OCI-LY7 (cell line): ENCODE data around the gene GLIS1. TPM values are rescaled to one million over a fixed set of nuclear protein-coding genes. Genes with fewer than 3 reads are reported as not detected.

Source experiments
- BruUV-seq: library from RNA; stranded (reverse); fragments of 400-500 nt; replicated peaks from 2 replicates; lab custom pipeline; 2021; lab: Mats Ljungman, UMichigan
- CTCF ChIA-PET: fragments of 300-600 bp; sonication (Branson Sonifier 250); formaldehyde crosslinking; loops from one replicate; lab custom pipeline; 2022; ENCODE audit warnings: antibody characterized with exemption; ENCODE audit not compliant: unreplicated experiment; lab: Charles Lee
- POLR2A ChIA-PET: fragments of 300-600 bp; sonication (Branson Sonifier 250); formaldehyde crosslinking; loops from one replicate; lab custom pipeline; 2022; ENCODE audit warnings: antibody characterized with exemption; lab: Charles Lee
- DNase-seq: peaks from one replicate; pipeline ENCODE4 v3.0.0-alpha.2; 2015; ENCODE audit warnings: low spot score
- H2AFZ ChIP-seq: fragments of 200-600 bp; sonication (generic), shearing (Covaris generic); 2 replicates; pipeline ENCODE4 v1.6.1; 2014; ENCODE audit warnings: mild to moderate bottlenecking, antibody characterized with exemption, low read length, moderate library complexity
- H3K27ac ChIP-seq: fragments of 200-600 bp; sonication (generic); 2 replicates; pipeline ENCODE4 v1.5.1; 2014; ENCODE audit warnings: mixed run types, low read depth, mild to moderate bottlenecking, moderate library complexity, low read length, inconsistent platforms; ENCODE audit not compliant: poor library complexity, severe bottlenecking
- H3K36me3 ChIP-seq: fragments of 200-600 bp; sonication (generic); 2 replicates; pipeline ENCODE4 v1.6.1; 2014; ENCODE audit warnings: mild to moderate bottlenecking, antibody characterized with exemption, low read length, moderate library complexity, mixed read lengths; ENCODE audit not compliant: insufficient read depth
- H3K4me1 ChIP-seq: fragments of 200-600 bp; sonication (generic); 2 replicates; pipeline ENCODE4 v1.5.1; 2014; ENCODE audit warnings: mild to moderate bottlenecking, low read length; ENCODE audit not compliant: insufficient read depth, poor library complexity, severe bottlenecking
- H3K4me2 ChIP-seq: fragments of 200-600 bp; sonication (generic); 2 replicates; pipeline ENCODE4 v1.6.1; 2014; ENCODE audit warnings: mild to moderate bottlenecking, low read length
- H3K4me3 ChIP-seq: fragments of 200-600 bp; sonication (generic); 2 replicates; pipeline ENCODE4 v1.5.1; 2014; ENCODE audit warnings: mild to moderate bottlenecking, low read depth, low read length; ENCODE audit not compliant: poor library complexity, severe bottlenecking
- H3K79me2 ChIP-seq: fragments of 200-600 bp; sonication (generic); 2 replicates; pipeline ENCODE4 v1.6.1; 2016; ENCODE audit warnings: low read depth, mild to moderate bottlenecking, low read length, moderate library complexity, mixed read lengths; ENCODE audit not compliant: insufficient read depth
- H3K9me2 ChIP-seq: fragments of 200-600 bp; sonication (generic); 2 replicates; pipeline ENCODE4 v1.6.1; 2016; ENCODE audit warnings: mild to moderate bottlenecking, low read length, mixed read lengths; ENCODE audit not compliant: insufficient read depth
- H3K9me3 ChIP-seq: fragments of 200-600 bp; sonication (generic); 2 replicates; pipeline ENCODE4 v1.6.1; 2014; ENCODE audit warnings: mild to moderate bottlenecking, mixed run types, low read length, mixed read lengths
- H4K20me1 ChIP-seq: fragments of 200-600 bp; sonication (generic); 2 replicates; pipeline ENCODE4 v1.6.1; 2014; ENCODE audit warnings: mild to moderate bottlenecking, antibody characterized with exemption, low read length, moderate library complexity, mixed read lengths; ENCODE audit not compliant: insufficient read depth
- CTCF ChIP-seq: fragments of 200-600 bp; sonication (generic); conservative IDR thresholded peaks from 2 replicates; pipeline ENCODE4 v1.5.1; 2014; ENCODE audit warnings: mild to moderate bottlenecking, antibody characterized with exemption, low read length, moderate library complexity, mixed read lengths
- EZH2phosphoT487 ChIP-seq: fragments of 200-600 bp; sonication (generic); IDR thresholded peaks from 2 replicates; pipeline ENCODE4 v1.6.1; 2018; ENCODE audit warnings: low read depth, borderline replicate concordance, mild to moderate bottlenecking, mixed run types, antibody characterized with exemption, low read length, moderate library complexity, mixed read lengths
- intact Hi-C: fragments of 100-400 bp; cut with micrococcal nuclease; formaldehyde crosslinking; loops from one replicate; pipeline ENCODE4 v1.10.0; 2022; ENCODE audit not compliant: unreplicated experiment
- total RNA-seq, 2 experiments: library from RNA; depleted of rRNA in 1 of 2; stranded (reverse); fragments of >200 nt in 1 of 2; shearing (Covaris generic) in 1 of 2; gene quantifications; 2 replicates each; pipeline ENCODE4 v1.2.3, GENCODE V29; 2014 to 2022

Gene GLIS1
- total RNA-seq, 2 experiments from 2014 or later, result not detected

GRCh38 chr1:53514436-53514835 is 224.5 kb downstream of the GLIS1 start:
- CTCF ChIA-PET, result no interaction called here
- TF ChIP-seq EZH2phosphoT487, result no peak
- TF ChIP-seq CTCF, result no peak
- no peak overlapping the region for H3K27ac ChIP-seq

GRCh38 chr1:53513846-53514245 is 225.1 kb downstream of the GLIS1 start:
- CTCF ChIA-PET, result no interaction called here
- intact Hi-C loops, result no loop called here
- Histone ChIP-seq H3K9me3 (no peaks in the 10 kb centered on the region), H3K27ac (no peak overlapping the region), H4K20me1 (no peaks in the 10 kb centered on the region), H3K4me3 (no peak overlapping the region), H3K36me3 (no peaks in the 10 kb centered on the region), H3K4me2 (no peak overlapping the region), H3K4me1 (no peaks in the 10 kb centered on the region), H3K79me2 (no peaks in the 10 kb centered on the region), H3K9me2 (no peaks in the 10 kb centered on the region), H2AFZ (no peak overlapping the region)
- POLR2A ChIA-PET, result no interaction called here
- BruUV-seq, result no TSS peak
- no peak for DNase-seq
- TF ChIP-seq CTCF (no peak), EZH2phosphoT487 (no peak)

More at GRCh38 chr1:53514436-53514835, 224.5 kb downstream of the GLIS1 start:
- Histone ChIP-seq H4K20me1 (no peaks in the 10 kb centered on the region), H3K4me1 (no peaks in the 10 kb centered on the region), H3K9me3 (no peaks in the 10 kb centered on the region), H3K9me2 (no peaks in the 10 kb centered on the region), H3K36me3 (no peaks in the 10 kb centered on the region), H3K4me2 (no peak overlapping the region), H2AFZ (no peak overlapping the region), H3K4me3 (no peak overlapping the region), H3K79me2 (no peaks in the 10 kb centered on the region)
- no peak for DNase-seq
- no TSS peak for BruUV-seq
- POLR2A ChIA-PET, result no interaction called here
- intact Hi-C loops, result no loop called here

- TF ChIP-seq CTCF, result no peak
- no peak for TF ChIP-seq EZH2phosphoT487
- intact Hi-C loops, result no loop called here
- H3K4me2 ChIP-seq, result no peak overlapping the region
- no peak overlapping the region for H3K4me3 ChIP-seq
- no TSS peak for BruUV-seq
- CTCF ChIA-PET, result no interaction called here
- no peak overlapping the region for H2AFZ ChIP-seq
- H3K36me3 ChIP-seq, result no peaks in the 10 kb centered on the region
- no peak for DNase-seq
- no peaks in the 10 kb centered on the region for H3K4me1 ChIP-seq
- no peaks in the 10 kb centered on the region for H4K20me1 ChIP-seq
- H3K9me2 ChIP-seq, result no peaks in the 10 kb centered on the region
- no peak overlapping the region for H3K27ac ChIP-seq
- POLR2A ChIA-PET, result interaction anchor here (0.7 kb wide), 1 partner anchor 1065 kb away, joined by 3 read pairs; no protein-coding TSS in a partner anchor
- no peaks in the 10 kb centered on the region for H3K79me2 ChIP-seq
- H3K9me3 ChIP-seq, result no peaks in the 10 kb centered on the region
These were observed 225.9 kb downstream of the GLIS1 start for GRCh38 chr1:53512807-53513755.
